RCC 7860 (cell line): ENCODE data around the gene SAMD1.
"Not testable (repeated sequence)": the region's sequence is repeated elsewhere in the genome, so short reads cannot be mapped to it uniquely, and the experiment has no call there.

ENCODE experiments used
- DNase-seq: peaks from one replicate; pipeline ENCODE4 v3.0.0-alpha.2; 2015; ENCODE audit warnings: low spot score
- FAIRE-seq: peaks from 2 replicates; lab custom pipeline; 2012; peaks lifted over from hg19 to GRCh38; lab: Jason Lieb, UNC

The SAMD1 gene

DNA sequence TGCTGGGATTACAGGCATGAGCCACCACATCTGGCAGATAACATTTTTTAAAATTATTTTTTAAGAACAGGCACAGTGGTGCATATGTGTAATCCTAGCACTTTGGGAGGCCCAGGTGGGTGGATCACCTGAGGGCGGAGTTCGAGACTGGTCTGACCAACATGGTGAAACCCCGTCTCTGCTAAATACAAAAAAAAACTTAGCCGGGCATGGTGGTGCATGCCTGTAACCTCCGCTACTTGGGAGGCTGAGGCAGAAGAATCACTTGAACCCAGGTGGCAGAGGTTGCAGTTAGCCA is 28.0 kb downstream of the SAMD1 start:
- no peak for FAIRE-seq
- no peak for DNase-seq

DNA sequence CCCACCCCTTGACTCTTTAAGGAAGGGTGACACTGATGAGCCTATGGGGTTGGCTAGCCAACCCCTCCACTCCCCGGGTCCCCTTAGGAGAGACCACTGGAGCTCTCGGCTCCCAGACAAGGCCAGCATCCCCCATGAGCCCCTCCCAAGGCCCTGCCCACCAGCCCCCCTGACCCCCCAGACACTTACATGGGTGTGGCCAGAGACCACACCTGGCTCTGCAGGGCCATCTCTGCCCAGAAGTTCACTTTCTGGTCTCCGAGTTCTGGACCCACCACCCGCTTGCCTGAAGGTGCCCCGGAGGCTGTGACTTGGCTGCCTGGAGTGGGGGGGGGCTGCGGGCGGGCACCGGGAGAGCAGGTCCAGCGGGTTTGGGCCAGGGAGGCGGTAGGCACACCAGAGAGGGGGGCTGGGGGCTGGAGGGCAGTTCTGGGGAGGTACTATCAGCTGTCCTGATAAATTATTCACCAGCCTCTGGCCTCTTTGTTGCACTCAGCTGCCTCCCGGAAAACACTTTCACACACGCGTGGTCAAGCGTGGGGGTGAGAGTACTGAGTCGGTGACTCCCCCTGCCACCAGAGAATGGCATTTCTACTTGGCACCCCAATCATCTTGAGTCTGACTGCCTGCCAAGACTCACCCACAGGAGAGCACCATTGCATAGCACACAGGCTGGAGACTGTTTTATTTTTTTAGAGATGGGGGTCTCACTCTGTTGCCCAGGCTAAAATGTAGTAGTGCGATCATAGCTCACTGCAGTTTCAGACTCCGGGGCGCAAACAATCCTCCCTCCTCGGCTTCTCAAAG is 28.6 kb downstream of the SAMD1 start, which contains the start of gene PALM3:
TSS of gene PALM3 (minus strand) at position 326 of the 807 bp plus-strand sequence. CDS start at position 230, 96 bp downstream.
- FAIRE-seq (no peak), DNase-seq (peak; percentile 36)

DNA sequence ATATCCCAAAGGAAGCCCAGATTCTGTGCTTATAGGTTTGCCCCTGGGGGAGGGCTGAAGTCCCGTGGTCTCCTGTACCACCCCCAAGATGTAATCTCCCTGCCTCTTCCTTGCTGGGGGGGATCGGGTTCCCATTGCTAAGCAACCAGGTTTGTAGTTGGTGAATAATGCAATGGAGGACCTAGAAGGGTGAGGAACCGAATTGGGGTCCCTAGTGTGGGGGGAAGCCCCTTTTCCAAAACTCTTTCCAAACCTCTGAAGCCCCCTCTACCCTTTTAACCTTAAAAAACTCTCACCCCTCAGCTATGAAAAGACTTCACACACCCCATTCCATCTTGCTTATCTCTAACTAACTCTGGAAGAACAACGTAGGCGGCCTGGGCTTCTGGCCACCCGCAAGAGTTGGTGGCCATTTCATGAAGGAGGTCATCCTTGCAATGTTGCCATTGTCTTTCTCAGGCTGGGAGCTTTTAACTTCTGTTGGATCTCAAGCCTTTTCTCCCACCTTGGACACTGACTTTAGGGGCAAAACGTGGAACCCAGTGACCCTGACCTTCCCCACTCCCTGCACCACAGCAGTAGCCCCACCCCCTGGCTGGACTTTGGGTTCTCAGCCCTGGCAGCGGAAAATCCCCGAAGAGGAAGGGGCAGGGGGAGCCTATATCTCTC is 29.3 kb downstream of the SAMD1 start:
- DNase-seq (no peak), FAIRE-seq (no peak)

DNA sequence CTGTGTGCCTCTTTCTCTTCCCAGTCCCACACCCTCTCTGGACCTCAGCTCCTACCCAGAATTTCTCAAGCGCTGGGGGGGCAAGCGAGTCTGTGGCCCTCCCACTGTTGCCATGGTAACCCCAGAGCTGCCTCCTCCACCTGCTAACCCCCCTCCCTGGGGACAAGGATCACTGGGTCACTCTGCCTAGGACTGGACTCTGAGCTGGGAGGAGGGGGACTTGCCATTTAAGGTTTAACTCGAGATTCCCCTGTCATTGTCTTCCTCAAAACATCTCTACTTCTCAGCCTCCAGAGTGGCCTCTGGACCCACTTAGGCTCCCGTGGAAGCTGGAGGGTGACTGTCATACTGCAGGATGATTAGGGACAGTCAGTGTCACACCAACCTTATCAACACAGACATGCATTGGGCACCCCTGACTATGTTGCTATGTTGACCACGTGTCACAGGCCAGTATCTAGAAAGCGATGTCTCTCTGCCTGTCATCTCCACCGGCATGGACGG is 30.8 kb downstream of the SAMD1 start:
- no peak for DNase-seq
- no peak for FAIRE-seq

DNA sequence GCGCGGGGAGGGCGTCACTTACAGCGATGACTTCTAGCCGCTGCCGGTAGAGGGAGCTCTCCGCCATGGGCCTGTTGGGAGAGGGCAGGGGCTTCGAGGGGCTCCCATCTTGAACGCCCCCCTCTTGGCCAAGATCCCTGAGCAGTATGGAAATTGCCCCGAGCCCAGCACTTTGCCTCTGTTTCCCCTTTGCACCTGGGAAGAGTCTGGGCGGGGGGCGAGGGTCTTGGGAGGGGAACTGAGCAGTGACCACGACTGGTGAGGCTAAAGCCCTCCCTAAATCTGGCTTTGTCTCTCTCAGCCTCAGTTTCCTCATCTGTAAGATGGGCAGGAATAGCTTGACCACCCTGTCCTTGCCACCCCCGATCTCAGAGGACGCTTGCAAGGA is 31.5 kb downstream of the SAMD1 start:
- FAIRE-seq: no peak
- no peak for DNase-seq

DNA sequence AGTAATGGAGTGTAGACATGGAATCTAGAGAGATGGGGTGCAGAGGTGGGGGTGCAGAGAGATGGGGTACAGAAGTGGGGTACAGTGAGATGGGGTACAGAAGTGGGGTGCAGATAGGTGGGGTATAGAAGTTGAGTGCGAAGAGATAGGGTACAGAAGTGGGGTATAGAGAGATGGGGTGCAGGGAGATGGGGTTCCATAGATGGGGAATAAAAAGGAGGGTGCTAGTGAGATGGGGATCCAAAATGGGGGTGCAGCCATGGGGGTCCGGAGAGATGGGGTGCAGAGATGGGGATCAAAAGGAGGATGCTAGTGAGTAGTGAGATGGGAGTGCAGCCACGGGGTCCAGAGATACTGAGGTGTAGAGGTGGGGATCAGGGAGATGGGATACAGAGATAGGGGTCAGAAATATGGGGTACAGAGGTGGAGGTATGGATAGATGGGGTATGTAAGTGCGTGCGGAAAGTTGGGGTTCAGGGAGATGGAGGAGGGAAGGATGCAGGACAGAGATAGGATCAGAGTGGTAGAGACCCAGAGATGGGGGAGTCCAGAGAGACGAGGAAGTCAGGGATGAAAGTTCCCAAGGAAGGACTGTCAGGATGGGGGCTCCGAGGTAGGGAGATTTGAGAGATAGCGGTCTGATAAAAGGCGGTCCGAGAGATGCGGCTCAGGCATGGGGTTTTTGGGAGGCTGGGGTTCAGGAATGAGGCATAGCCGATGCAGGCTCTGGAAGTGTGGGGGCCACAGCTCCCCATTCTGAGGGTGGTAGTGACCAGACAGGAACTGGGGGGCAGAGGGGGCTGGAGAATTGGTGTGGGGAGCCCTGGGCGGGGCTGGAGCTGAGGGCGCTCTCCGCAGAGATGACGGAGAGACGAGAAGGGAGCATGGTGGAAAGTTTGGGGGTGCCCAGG is 32.1 kb downstream of the SAMD1 start:
- DNase-seq (no peak), FAIRE-seq (no peak)

DNA sequence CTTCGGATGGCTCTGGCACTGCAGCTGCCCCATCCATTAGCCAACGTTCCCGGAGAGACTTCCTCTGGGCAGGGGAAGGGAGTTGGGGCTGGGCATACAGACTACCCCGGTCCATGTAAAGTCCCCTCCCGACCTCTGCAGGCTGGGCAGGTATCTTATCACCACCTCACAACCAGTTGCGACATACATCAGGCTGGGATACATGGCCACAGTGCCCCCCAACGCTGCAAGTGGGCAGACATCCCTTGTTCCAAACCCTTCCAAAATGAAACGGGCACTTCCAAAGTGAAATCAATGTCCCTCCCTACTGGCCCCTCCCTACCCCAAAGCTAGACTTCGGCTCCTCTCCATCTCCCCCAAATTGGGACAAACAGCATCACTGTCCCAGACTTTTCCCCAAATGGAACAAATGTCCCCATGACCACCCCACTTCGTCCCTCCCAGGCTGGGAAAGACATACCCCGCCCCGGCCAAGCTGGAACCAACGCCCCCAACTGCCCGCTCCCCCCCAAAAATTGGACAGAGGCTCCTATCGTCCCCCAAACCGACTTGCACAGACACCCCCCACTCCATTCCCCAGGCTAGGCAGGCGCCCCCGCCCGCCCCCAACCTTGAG is 33.7 kb downstream of the SAMD1 start:
- FAIRE-seq: no peak
- DNase-seq: no peak

DNA sequence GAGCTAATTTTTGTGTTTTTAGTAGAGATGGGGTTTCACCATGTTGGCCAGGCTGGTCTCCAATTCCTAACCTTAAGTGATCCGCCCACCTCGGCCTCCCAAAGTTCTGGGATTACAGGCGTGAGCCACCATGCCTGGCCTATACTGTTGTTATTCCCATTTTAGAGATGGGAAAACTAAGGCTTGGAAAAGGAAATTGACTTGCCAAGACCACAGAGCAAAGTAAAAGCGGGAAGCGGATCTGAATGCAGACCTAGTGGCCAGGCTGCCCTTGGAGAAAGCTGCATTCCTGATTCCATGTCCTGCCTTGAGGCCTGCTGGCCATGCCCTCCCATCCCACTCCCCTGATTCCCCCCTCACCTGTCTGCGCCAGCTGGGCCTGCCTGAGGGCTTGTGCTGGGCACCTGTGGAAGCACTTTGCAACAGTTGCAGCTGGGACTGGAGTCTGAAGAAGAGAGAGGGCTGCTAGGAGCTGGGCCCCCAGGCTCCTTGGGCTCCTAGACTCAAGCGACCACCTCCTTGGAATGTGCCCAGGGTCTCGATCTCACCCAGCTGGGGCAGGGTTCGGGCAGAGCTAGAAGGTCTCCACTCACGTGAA is 34.4 kb downstream of the SAMD1 start:
- FAIRE-seq: no peak
- no peak for DNase-seq

DNA sequence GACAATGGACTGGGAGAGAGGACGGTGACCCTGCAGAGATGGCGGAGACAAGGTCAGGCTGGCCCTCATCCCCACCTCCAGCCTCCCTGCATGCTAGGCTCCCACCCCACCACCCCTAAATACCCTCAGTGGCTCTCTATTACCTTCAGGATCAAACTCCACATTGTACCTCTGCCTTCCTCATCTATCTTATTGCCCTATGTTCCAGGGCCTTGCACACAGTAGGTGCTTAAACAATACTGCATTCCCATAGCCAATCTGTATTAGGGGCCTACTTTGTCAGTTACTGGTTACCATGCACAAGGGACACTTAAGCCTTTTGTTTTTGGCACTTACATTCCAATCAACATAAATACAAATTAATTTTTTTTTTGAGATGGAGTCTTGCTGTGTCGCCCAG is 35.2 kb downstream of the SAMD1 start:
- no peak for FAIRE-seq
- DNase-seq: no peak

DNA sequence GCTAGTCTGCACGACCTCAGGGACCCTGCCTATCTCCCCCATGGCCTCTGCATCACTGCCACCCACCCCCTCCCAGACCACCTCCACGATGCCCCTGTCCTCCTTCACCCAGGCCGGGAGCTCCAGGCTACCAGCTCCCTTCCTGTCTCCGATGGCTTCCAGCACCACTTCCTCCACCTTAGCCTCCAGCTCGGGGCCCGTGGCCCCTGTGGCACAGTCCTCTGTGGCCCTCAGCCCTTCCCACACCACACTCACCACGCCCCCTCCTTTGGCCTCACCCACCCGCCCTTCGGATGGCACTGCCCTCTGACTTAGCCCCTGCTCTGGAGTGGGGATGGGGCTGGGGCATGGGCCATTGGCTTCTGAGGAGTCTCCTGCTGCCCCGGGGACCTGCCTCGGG is 35.8 kb downstream of the SAMD1 start:
- FAIRE-seq (no peak), DNase-seq (no peak)

DNA sequence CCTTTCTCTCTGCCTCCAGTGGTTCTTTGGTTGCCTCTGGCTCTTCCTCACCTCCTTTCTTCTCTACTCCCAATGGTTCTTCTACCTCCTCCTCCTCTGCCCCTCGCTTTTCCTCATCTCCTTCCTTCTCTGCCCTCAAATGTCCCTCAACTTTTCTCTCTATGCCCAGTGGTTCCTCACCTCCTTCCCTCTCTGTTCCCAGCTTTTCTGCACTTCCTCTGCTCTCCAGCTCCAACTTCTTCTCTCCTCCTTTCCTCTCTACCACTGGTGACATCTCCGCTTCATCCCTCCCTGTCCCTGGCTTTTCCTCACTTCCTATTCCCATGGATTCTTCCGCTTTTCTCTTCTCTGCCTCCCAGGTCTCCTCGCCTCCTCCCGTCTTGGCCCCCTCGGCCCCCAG is 36.5 kb downstream of the SAMD1 start:
- no peak for DNase-seq
- no peak for FAIRE-seq

DNA sequence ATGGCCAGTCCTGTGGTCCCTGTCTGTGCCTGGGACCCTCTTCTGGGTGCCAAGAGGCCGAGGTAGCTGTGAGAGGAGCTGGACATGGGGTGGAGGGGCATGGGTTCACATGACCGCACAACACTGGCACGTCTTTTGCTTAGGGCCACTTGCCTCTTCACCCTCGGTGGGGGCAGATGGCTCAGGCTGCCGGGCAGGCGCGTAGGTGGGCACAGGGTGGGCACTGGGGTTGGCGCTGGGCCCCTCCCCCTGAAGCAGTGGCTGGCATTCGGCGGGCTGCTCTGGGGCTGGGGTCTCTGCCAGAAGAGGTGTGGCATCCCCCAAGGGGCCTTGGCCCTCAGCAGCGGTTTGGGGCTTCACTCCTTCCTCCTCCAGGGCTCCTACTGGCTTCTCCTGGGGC is 37.1 kb downstream of the SAMD1 start:
- FAIRE-seq (no peak), DNase-seq (no peak)

DNA sequence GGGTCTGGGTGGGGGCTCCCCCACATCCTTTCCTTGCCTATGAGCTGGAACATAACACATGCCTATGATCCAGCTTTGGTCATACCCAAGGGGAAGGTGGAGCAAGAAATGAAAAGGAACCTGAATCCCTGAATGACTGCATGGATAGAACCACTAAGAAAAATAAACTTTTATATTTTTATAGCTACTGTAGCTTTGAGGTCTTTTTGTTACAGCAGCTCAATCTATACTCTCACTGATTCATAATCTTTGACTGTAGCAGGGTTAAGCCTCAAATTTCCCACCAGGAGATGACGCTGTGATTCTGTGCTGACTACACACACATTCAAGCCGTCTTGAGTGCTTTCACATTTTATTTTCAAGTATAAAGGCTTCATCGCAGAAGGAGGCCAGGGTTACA is 37.5 kb downstream of the SAMD1 start:
- DNase-seq: no peak
- no peak for FAIRE-seq

DNA sequence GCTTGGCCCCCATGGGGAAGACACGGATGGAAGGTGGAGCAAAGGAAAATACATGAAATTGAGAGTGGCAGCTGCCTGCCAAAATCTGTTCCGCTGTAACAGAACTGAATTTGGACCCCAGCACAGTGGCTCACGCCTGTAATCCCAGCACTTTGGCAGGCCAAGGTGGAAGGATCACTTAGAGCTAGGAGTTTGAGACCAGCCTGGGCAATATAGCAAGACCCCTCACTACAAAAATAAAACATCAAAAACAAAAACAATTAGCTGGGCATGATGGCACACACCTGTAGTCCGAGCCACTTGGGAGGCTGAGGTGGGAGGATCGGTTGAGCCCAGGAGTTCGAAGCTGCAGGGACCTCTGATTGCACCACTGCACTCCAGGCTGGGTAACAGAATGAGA is 38.1 kb downstream of the SAMD1 start:
- FAIRE-seq (no peak), DNase-seq (no peak)

DNA sequence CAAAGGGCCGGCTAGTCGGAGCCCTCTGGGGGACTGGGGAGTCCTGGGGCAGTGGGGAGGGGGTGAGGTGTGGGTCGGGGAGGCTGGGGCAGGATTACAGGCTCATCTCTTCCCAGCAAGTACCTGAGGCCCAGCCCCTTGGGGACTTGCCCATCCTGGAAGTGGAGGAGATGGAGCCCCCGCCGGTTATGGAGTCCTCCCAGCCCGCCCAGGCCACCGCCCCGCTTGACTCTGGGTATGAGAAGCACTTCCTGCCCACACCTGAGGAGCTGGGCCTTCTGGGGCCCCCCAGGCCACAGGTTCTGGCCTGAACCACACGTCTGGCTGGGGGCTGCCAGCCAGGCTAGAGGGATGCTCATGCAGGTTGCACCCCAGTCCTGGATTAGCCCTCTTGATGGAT is 38.6 kb downstream of the SAMD1 start:
- DNase-seq (no peak), FAIRE-seq (no peak)

DNA sequence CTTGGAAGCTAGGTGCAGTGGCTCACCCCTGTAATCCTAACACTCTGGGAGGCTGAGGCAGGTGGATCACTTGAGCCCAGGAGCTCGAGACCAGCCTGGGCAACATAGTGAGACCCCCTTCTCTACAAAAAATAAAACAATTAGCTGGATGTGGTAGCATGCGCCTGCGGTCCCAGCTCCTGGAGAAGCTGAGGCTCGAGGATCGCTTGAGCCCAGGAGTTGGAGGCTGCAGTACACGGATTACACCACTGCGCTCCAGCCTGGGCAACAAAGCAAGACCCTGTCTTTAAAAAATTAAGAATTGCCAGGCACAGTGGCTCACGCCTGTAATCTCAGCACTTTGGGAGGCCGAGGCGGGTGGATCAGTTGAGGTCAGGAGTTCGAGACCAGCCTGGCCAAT is 39.6 kb downstream of the SAMD1 start:
- DNase-seq, FAIRE-seq: not testable (repeated sequence)

DNA sequence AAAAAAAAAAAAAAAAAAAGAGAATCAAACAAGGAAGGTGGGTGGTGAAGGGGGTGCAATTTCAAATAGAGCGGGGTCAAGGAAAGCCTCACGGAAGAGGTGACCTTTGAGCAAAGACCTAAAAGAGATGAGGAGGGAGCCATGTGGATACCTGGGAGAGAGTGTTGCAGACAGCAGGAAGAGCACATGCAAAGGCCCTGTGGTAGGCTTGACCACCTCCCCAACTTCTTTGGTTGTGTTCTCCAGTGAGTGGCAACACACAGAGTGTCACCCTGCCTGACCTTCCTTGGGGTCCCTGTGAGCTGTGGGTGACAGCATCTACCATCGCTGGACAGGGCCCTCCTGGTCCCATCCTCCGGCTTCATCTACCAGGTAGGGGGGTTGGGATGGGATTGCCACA is 40.0 kb downstream of the SAMD1 start:
- DNase-seq: no peak
- no peak for FAIRE-seq

DNA sequence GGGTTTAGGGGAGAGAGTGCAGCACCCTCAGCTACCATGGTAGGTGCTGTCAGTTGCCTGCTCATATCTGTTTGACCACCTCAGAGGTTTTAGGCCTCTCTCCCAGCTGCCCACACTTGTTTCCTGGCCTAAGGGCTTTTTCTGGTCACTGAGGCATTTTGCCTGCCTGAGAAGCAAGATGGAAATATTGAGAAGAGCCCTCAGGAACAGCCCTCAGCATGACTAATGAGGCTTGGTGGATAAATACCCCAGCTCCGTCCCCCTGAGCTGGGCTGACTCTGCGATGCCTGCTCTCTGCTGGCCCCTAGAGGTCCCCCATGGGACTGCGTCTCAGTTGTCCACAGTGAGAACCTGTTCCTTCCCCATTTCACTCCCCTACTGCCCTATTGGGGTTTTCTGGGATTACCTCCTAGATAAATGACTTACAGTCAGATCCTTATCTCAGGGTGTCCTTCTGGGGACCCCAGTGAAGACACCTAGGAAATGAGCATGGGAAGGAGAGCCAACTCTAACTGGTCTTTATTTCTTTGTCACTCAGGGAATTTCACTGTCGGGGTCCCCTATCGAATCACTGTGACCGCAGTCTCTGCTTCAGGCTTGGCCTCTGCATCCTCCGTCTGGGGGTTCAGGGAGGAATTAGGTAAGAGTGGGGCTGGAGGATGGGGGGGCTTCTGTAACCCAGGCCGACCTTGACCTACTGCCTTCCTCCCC is 42.0 kb downstream of the SAMD1 start:
- FAIRE-seq (no peak), DNase-seq (peak; percentile 14)

DNA sequence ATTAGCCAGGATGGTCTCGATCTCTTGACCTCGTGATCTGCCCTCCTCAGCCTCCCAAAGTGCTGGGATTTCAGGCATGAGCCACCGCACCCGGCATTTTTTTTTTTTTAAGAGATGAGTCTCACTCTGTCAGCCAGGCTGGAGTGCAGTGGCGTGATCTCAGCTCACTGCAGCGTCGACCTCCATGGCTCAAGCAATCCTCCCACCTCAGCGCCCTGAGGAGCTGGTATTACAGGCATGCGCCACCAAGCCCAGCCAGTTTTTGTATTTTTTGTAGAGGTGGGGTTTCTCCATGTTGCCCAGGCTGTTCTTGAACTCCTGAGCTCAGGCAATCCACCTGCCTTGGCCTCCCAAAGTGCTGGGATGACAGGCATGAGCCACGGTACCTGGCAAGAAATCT is 42.7 kb downstream of the SAMD1 start:
- not testable (repeated sequence) for DNase-seq, FAIRE-seq
